Body of pancreas (tissue), 4 donors: Measurements from ENCODE around the gene RNU1-2.
"Not testable (repeated sequence)": the region's sequence is repeated elsewhere in the genome, so short reads cannot be mapped to it uniquely, and the experiment has no call there.

Source experiments
- POLR2A ChIP-seq, 3 donors: fragments of 450-650 bp; IDR thresholded peaks; one replicate each; pipeline ENCODE4 v1.6.1; 2016; ENCODE audit warnings: antibody characterized with exemption in 3 of 3, mild to moderate bottlenecking in 2 of 3
- TF ChIP-seq, protein P1 (sequence below), 7 experiments: fragments of 450-650 bp in 4 of 7; fragments of 200-600 bp in 3 of 7; sonication (generic) in 3 of 7; IDR thresholded peaks; one replicate each; pipeline ENCODE4 v1.5.1; 2016 to 2019; ENCODE audit warnings: antibody characterized with exemption in 7 of 7

DNA sequence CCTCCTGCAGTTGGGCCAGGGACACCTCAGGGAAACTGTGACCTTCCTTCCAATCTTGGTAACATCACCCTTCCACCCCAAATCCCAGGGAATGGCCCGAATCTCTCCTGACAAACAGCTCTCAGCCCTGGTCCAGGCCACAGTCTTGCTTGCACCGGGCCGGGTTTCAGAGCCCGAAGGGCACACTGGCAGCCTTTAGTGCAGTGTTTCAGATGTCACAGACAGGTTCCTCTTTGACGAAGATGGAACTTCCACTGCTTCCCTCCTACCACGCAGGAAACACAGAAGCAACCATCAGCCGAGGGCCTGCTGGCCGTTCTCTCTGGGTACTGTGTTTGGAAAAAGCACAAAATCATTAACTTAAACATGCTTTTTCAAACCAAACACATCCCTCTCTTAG lies 17.0 kb downstream of the RNU1-2 start:
- TF ChIP-seq, protein P1, sequence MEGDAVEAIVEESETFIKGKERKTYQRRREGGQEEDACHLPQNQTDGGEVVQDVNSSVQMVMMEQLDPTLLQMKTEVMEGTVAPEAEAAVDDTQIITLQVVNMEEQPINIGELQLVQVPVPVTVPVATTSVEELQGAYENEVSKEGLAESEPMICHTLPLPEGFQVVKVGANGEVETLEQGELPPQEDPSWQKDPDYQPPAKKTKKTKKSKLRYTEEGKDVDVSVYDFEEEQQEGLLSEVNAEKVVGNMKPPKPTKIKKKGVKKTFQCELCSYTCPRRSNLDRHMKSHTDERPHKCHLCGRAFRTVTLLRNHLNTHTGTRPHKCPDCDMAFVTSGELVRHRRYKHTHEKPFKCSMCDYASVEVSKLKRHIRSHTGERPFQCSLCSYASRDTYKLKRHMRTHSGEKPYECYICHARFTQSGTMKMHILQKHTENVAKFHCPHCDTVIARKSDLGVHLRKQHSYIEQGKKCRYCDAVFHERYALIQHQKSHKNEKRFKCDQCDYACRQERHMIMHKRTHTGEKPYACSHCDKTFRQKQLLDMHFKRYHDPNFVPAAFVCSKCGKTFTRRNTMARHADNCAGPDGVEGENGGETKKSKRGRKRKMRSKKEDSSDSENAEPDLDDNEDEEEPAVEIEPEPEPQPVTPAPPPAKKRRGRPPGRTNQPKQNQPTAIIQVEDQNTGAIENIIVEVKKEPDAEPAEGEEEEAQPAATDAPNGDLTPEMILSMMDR (IDR thresholded peaks at IDR 0.05): not testable (repeated sequence)
- TF ChIP-seq POLR2A (IDR thresholded peaks at IDR 0.05): not testable (repeated sequence)
